Neural progenitor cell (in vitro differentiated cells): Measurements from ENCODE around the gene LRRC37A2. TPM values are rescaled to one million over a fixed set of nuclear protein-coding genes. Genes with fewer than 3 reads are reported as not detected.
"Not testable (repeated sequence)": the region's sequence is repeated elsewhere in the genome, so short reads cannot be mapped to it uniquely, and the experiment has no call there.

Source experiments
- DNase-seq: peaks from one replicate; pipeline ENCODE4 v3.0.0-alpha.2; 2016; ENCODE audit warnings: low spot score
- H2AFZ ChIP-seq: fragments of 200-600 bp; sonication (generic); replicated peaks from 2 replicates; pipeline ENCODE4 v1.6.1; 2016; ENCODE audit warnings: antibody characterized with exemption
- H3F3A ChIP-seq: fragments of 200-600 bp; sonication (generic); 2 replicates; pipeline ENCODE4 v1.6.1; 2016; ENCODE audit warnings: antibody characterized with exemption, low read depth
- H3K27ac ChIP-seq: fragments of 200-600 bp; sonication (generic); 2 replicates; pipeline ENCODE4 v1.5.1; 2016; ENCODE audit warnings: mild to moderate bottlenecking
- H3K27me3 ChIP-seq: fragments of 200-600 bp; sonication (generic); 2 replicates; pipeline ENCODE4 v1.6.1; 2016; ENCODE audit warnings: mild to moderate bottlenecking, moderate library complexity
- H3K36me3 ChIP-seq: fragments of 200-600 bp; sonication (generic); 2 replicates; pipeline ENCODE4 v1.5.1; 2016
- H3K4me1 ChIP-seq: fragments of 200-600 bp; sonication (generic); 2 replicates; pipeline ENCODE4 v1.6.1; 2016; ENCODE audit warnings: mixed run types
- H3K4me2 ChIP-seq: fragments of 200-600 bp; sonication (generic); 2 replicates; pipeline ENCODE4 v1.6.1; 2016
- H3K4me3 ChIP-seq: fragments of 200-600 bp; sonication (generic); 2 replicates; pipeline ENCODE4 v1.5.1; 2016
- H3K79me2 ChIP-seq: fragments of 200-600 bp; sonication (generic); 2 replicates; pipeline ENCODE4 v1.6.1; 2016; ENCODE audit warnings: low read depth
- H3K9ac ChIP-seq: fragments of 200-600 bp; sonication (generic); 2 replicates; pipeline ENCODE4 v1.6.1; 2016
- H3K9me3 ChIP-seq: fragments of 200-600 bp; sonication (generic); 2 replicates; pipeline ENCODE4 v1.5.1; 2016; ENCODE audit warnings: low read depth
- H4K20me1 ChIP-seq: fragments of 200-600 bp; sonication (generic); 2 replicates; pipeline ENCODE4 v1.6.1; 2016; ENCODE audit warnings: low read depth
- H3K27ac Mint-ChIP-seq: 3 replicates; pipeline ENCODE4 v1.8.0; 2021; ENCODE audit warnings: mixed read lengths
- H3K27me3 Mint-ChIP-seq: 2 replicates; pipeline ENCODE4 v1.8.0; 2022; ENCODE audit warnings: low read depth, mild to moderate bottlenecking, inconsistent platforms, moderate library complexity, mixed read lengths; ENCODE audit not compliant: insufficient read depth
- H3K36me3 Mint-ChIP-seq: 3 replicates; pipeline ENCODE4 v1.8.0; 2021; ENCODE audit warnings: mixed read lengths
- H3K4me1 Mint-ChIP-seq: 3 replicates; pipeline ENCODE4 v1.8.0; 2021; ENCODE audit warnings: mixed read lengths
- H3K4me3 Mint-ChIP-seq: 3 replicates; pipeline ENCODE4 v1.8.0; 2021; ENCODE audit warnings: mild to moderate bottlenecking, moderate library complexity, mixed read lengths
- H3K9me3 Mint-ChIP-seq: 3 replicates; pipeline ENCODE4 v1.8.0; 2020; ENCODE audit warnings: mixed read lengths
- total RNA-seq: library from RNA; depleted of rRNA; stranded (reverse); fragments of >200 nt; gene quantifications from 2 replicates; pipeline ENCODE4 v1.2.3, GENCODE V29; 2015; ENCODE audit warnings: low replicate concordance

The LRRC37A2 gene
- total RNA-seq, 1 donor from 2014 or later: 13.9 TPM

- not testable (repeated sequence) for H3F3A ChIP-seq, H2AFZ ChIP-seq, DNase-seq, H3K36me3 ChIP-seq, H3K27me3 Mint-ChIP-seq, H3K27me3 ChIP-seq, H3K4me1 ChIP-seq, H3K4me2 ChIP-seq, H4K20me1 ChIP-seq, H3K4me3 ChIP-seq, H3K27ac Mint-ChIP-seq, H3K36me3 Mint-ChIP-seq, H3K27ac ChIP-seq, H3K9me3 ChIP-seq, H3K9me3 Mint-ChIP-seq, H3K4me3 Mint-ChIP-seq, H3K4me1 Mint-ChIP-seq, H3K9ac ChIP-seq
- H3K79me2 ChIP-seq: peaks cover 22% of the 10 kb centered on the region
Observed at GRCh38 chr17:46505896-46506295, 6.4 kb upstream of the LRRC37A2 start.

- not testable (repeated sequence) for H3K9ac ChIP-seq, DNase-seq, H3K27me3 Mint-ChIP-seq
Observed at GRCh38 chr17:46534716-46535115, 22.4 kb downstream of the LRRC37A2 start.

GRCh38 chr17:46548607-46549006, 36.3 kb downstream of the LRRC37A2 start:
- not testable (repeated sequence) for H3K4me2 ChIP-seq, H3K9me3 ChIP-seq, H3K4me1 ChIP-seq, H3K4me1 Mint-ChIP-seq, H2AFZ ChIP-seq, H3K9me3 Mint-ChIP-seq, H3K4me3 Mint-ChIP-seq, H3K36me3 ChIP-seq, H3K27me3 Mint-ChIP-seq, H3K9ac ChIP-seq, H3K4me3 ChIP-seq, H3K27ac ChIP-seq, H3F3A ChIP-seq, H3K79me2 ChIP-seq, H3K27me3 ChIP-seq, DNase-seq, H3K27ac Mint-ChIP-seq, H3K36me3 Mint-ChIP-seq, H4K20me1 ChIP-seq

More at GRCh38 chr17:46534716-46535115, 22.4 kb downstream of the LRRC37A2 start:
- H3K27ac ChIP-seq, H3K4me3 Mint-ChIP-seq, H3K4me3 ChIP-seq, H4K20me1 ChIP-seq, H3K9me3 Mint-ChIP-seq, H3K4me2 ChIP-seq, H3F3A ChIP-seq, H3K27ac Mint-ChIP-seq, H3K4me1 Mint-ChIP-seq, H3K36me3 Mint-ChIP-seq, H3K27me3 ChIP-seq, H3K4me1 ChIP-seq, H3K36me3 ChIP-seq, H3K9me3 ChIP-seq, H3K79me2 ChIP-seq, H2AFZ ChIP-seq: not testable (repeated sequence)

GRCh38 chr17:46559155-46559554, 46.9 kb downstream of the LRRC37A2 start:
- H3K4me1 Mint-ChIP-seq, H3K36me3 Mint-ChIP-seq, H3K9me3 Mint-ChIP-seq, H3K36me3 ChIP-seq, H3K9ac ChIP-seq, H3K4me3 Mint-ChIP-seq, H4K20me1 ChIP-seq, H3K9me3 ChIP-seq, H3K27ac Mint-ChIP-seq, H3K79me2 ChIP-seq, H3K27me3 Mint-ChIP-seq, H3K4me2 ChIP-seq, H3K4me3 ChIP-seq, H3F3A ChIP-seq, H3K27me3 ChIP-seq, DNase-seq, H2AFZ ChIP-seq, H3K27ac ChIP-seq, H3K4me1 ChIP-seq: not testable (repeated sequence)

GRCh38 chr17:46560048-46560447, 47.8 kb downstream of the LRRC37A2 start:
- H3K9me3 Mint-ChIP-seq, H3K4me1 ChIP-seq, H3K9ac ChIP-seq, H4K20me1 ChIP-seq, H3F3A ChIP-seq, H3K27me3 Mint-ChIP-seq, H3K36me3 Mint-ChIP-seq, H3K4me3 Mint-ChIP-seq, H3K9me3 ChIP-seq, H3K27ac ChIP-seq, H3K4me3 ChIP-seq, H3K36me3 ChIP-seq, H3K27ac Mint-ChIP-seq, H3K4me1 Mint-ChIP-seq, DNase-seq, H3K27me3 ChIP-seq, H2AFZ ChIP-seq, H3K79me2 ChIP-seq, H3K4me2 ChIP-seq: not testable (repeated sequence)

GRCh38 chr17:46566284-46566683, 54.0 kb downstream of the LRRC37A2 start:
- not testable (repeated sequence) for H3F3A ChIP-seq, H3K4me3 ChIP-seq, H4K20me1 ChIP-seq, H3K4me1 ChIP-seq, H3K4me2 ChIP-seq, H3K9me3 ChIP-seq, H3K9me3 Mint-ChIP-seq, H3K79me2 ChIP-seq, H3K9ac ChIP-seq, H3K27me3 ChIP-seq, H3K36me3 Mint-ChIP-seq, H2AFZ ChIP-seq, H3K27ac Mint-ChIP-seq, H3K4me1 Mint-ChIP-seq, H3K27ac ChIP-seq, H3K4me3 Mint-ChIP-seq, H3K27me3 Mint-ChIP-seq, H3K36me3 ChIP-seq, DNase-seq

- H3K27ac Mint-ChIP-seq, H3K4me2 ChIP-seq, H3K27me3 Mint-ChIP-seq, H2AFZ ChIP-seq, H3K4me1 Mint-ChIP-seq, DNase-seq, H3K79me2 ChIP-seq, H3K27ac ChIP-seq, H3K36me3 ChIP-seq, H3K27me3 ChIP-seq, H3K4me3 ChIP-seq, H3K9me3 Mint-ChIP-seq, H4K20me1 ChIP-seq, H3K9ac ChIP-seq, H3K36me3 Mint-ChIP-seq, H3K9me3 ChIP-seq, H3K4me1 ChIP-seq, H3F3A ChIP-seq, H3K4me3 Mint-ChIP-seq: not testable (repeated sequence)
Observed at GRCh38 chr17:46566980-46567379, 54.7 kb downstream of the LRRC37A2 start.

- not testable (repeated sequence) for DNase-seq
Observed at GRCh38 chr17:46571796-46572195, 59.5 kb downstream of the LRRC37A2 start.

More at GRCh38 chr17:46571796-46572195, 59.5 kb downstream of the LRRC37A2 start:
- not testable (repeated sequence) for H3K4me1 Mint-ChIP-seq, H3K27me3 Mint-ChIP-seq, H4K20me1 ChIP-seq, H3K27ac Mint-ChIP-seq, H3K27me3 ChIP-seq, H3K4me3 Mint-ChIP-seq, H3K79me2 ChIP-seq, H3K36me3 Mint-ChIP-seq, H2AFZ ChIP-seq, H3K9ac ChIP-seq, H3K4me1 ChIP-seq, H3K4me3 ChIP-seq, H3K27ac ChIP-seq, H3K9me3 Mint-ChIP-seq, H3K9me3 ChIP-seq, H3K4me2 ChIP-seq, H3K36me3 ChIP-seq, H3F3A ChIP-seq
